HEK293 (cell line): ENCODE measurements around the gene SLC49A3.

ENCODE experiments used
- CTCF ChIP-seq: fragments of 450-650 bp; formaldehyde crosslinking; IDR thresholded peaks from 2 replicates; pipeline ENCODE4 v1.5.1; 2016; ENCODE audit warnings: missing biosample characterization, missing genetic modification characterization
- HOXD13 ChIP-seq: sonication (generic); formaldehyde crosslinking; IDR thresholded peaks from 2 replicates; pipeline ENCODE4 v1.8.0; 2022; ENCODE audit warnings: missing genetic modification reagents, borderline replicate concordance
- IKZF3 ChIP-seq: fragments of 450-650 bp; IDR thresholded peaks from 2 replicates; pipeline ENCODE4 v1.5.0; 2018; ENCODE audit warnings: missing biosample characterization, mild to moderate bottlenecking, missing genetic modification characterization, moderate library complexity
- KLF16 ChIP-seq: fragments of 450-650 bp; formaldehyde crosslinking; IDR thresholded peaks from 2 replicates; pipeline ENCODE4 v1.5.1; 2017; ENCODE audit warnings: missing biosample characterization, missing genetic modification characterization
- MEIS1 ChIP-seq: sonication (generic); formaldehyde crosslinking; IDR thresholded peaks from 2 replicates; pipeline ENCODE4 v1.8.1; 2022; ENCODE audit warnings: missing genetic modification reagents, mild to moderate bottlenecking, borderline replicate concordance
- PRDM1 ChIP-seq: fragments of 450-650 bp; formaldehyde crosslinking; IDR thresholded peaks from 2 replicates; pipeline ENCODE4; 2016; ENCODE audit warnings: missing biosample characterization, missing genetic modification characterization
- REST ChIP-seq: fragments of 450-650 bp; formaldehyde crosslinking; IDR thresholded peaks from 2 replicates; pipeline ENCODE4 v1.5.1; 2016; ENCODE audit warnings: missing biosample characterization, missing genetic modification characterization
- ZNF138 ChIP-seq: fragments of 450-650 bp; formaldehyde crosslinking; IDR thresholded peaks from 2 replicates; pipeline ENCODE4 v1.5.1; 2016; ENCODE audit warnings: missing biosample characterization, missing genetic modification characterization, borderline replicate concordance
- ZNF155 ChIP-seq: fragments of 450-650 bp; formaldehyde crosslinking; IDR thresholded peaks from 2 replicates; pipeline ENCODE4 v1.5.1; 2016; ENCODE audit warnings: missing biosample characterization, missing genetic modification characterization
- ZNF175 ChIP-seq: fragments of 450-650 bp; formaldehyde crosslinking; IDR thresholded peaks from 2 replicates; pipeline ENCODE4 v1.5.1; 2016; ENCODE audit warnings: missing biosample characterization, missing genetic modification characterization
- ZNF292 ChIP-seq: fragments of 450-650 bp; formaldehyde crosslinking; IDR thresholded peaks from 2 replicates; pipeline ENCODE4 v1.5.1; 2016; ENCODE audit warnings: low read depth, missing biosample characterization, missing genetic modification characterization, borderline replicate concordance
- ZNF777 ChIP-seq: fragments of 450-650 bp; formaldehyde crosslinking; IDR thresholded peaks from 2 replicates; pipeline ENCODE4 v1.5.1; 2017; ENCODE audit warnings: missing biosample characterization, missing genetic modification characterization, borderline replicate concordance
- ZNF785 ChIP-seq: fragments of 450-650 bp; formaldehyde crosslinking; IDR thresholded peaks from 2 replicates; pipeline ENCODE4 v1.5.1; 2016; ENCODE audit warnings: missing biosample characterization, missing genetic modification characterization

- TF ChIP-seq ZNF785 (tag by site-specific recombination): no peak
- TF ChIP-seq REST (tag by site-specific recombination): no peak
- TF ChIP-seq CTCF: no peak
- no peak for TF ChIP-seq ZNF138 (tag by site-specific recombination)
- no peak for TF ChIP-seq PRDM1
- TF ChIP-seq ZNF175 (tag by site-specific recombination): no peak
- no peak for TF ChIP-seq ZNF292
- TF ChIP-seq IKZF3 (tag by site-specific recombination): no peak
- no peak for TF ChIP-seq HOXD13 (CRISPR knock-in tag)
- no peak for TF ChIP-seq MEIS1 (CRISPR knock-in tag)
- no peak for TF ChIP-seq ZNF155 (tag by site-specific recombination)
- no peak for TF ChIP-seq KLF16
- no peak for TF ChIP-seq ZNF777
Measured at GRCh38 chr4:658681-659667, 30.0 kb downstream of the SLC49A3 start.
